Dedifferentiated amniotic fluid mesenchymal stem cell (primary cell): ENCODE results near the gene MCUB.
"Not testable (repeated sequence)": the region's sequence is repeated elsewhere in the genome, so short reads cannot be mapped to it uniquely, and the experiment has no call there.

ENCODE experiments used
- DNase-seq: peaks from one replicate; pipeline ENCODE4 v3.0.0-alpha.2; 2016; ENCODE audit errors: extremely low spot score

MCUB gene

GRCh38 chr4:109579997-109580396 lies 20.0 kb downstream of the MCUB start:
- DNase-seq, result not testable (repeated sequence)

DNA sequence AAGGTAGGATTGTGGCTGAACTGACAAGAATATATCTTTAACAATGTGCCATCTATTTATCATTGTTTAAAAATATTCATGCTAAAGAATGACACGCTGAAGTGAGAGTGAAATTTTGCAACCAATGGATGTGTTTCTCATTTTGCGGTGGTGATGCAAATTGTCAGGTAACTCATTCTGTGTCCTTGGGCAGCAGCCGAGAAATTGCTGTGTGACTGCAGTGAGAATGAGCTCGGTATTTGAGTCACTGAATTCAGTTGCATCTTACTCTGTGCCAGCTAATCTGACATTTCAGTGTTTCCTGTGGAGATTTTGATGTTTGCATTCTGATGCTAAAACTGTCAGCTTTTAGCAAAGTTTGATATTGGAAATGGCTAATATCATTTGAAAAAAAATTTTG lies 28.1 kb downstream of the MCUB start:
- no peak for DNase-seq

DNA sequence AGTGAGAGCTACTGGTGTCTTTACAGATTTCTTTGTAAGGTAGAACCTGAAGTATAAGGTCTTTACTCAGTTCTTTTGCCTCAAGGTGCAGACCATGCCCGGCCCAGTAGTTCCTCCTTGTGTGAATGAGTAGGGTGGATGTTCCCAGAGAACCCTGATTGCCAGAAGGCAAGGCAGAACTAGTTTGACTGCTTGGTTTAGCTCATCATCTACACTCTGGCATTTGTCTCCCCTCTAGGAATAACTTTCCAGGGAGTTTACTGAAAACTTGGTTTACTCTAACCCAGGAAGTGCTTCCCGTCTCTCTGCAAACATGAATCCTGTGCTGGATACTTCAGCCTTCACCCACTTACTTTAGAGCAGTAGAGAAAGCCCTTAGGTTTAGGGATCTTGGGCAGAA lies 29.1 kb downstream of the MCUB start:
- no peak for DNase-seq

DNA sequence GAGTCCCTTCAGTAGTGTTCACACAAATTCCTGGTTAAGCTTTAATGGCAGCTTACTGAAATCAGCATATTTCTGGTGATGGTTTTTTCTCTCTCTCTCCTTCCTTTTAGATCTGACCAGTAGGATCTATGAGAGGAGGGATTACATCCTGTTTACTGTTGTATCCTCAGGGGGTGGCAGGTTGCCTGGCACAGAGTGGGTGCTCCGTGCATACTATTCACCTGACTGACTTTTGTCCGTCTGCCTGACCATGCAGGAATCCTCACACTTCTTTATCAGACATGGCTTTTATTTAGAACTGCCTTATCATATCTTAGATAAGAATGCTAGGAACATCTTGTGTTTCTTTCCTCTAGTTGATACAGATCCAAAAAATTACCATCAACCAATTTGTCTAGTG lies 29.6 kb downstream of the MCUB start:
- no peak for DNase-seq

DNA sequence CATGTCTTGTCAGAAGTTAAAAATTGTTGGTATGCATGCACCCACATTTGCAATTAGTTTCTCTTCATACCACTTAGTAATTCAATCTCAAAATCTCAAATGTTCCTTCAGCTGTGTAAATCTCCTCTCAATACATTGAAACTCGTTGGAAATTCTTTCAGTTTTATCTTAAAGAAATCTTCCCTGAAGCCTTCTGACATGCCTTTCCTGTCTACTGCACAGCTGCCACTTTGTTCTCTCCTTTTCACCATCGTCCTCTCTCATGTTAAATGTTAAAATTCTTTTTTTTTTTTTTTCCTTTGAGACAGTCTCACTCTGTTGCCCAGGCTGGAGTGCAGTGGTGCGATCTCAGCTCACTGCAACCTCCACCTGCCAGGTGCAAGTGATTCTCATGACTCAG lies 30.9 kb downstream of the MCUB start:
- DNase-seq, result no peak

GRCh38 chr4:109592367-109592766 lies 32.3 kb downstream of the MCUB start:
- DNase-seq, result no peak

GRCh38 chr4:109595123-109595522 lies 35.1 kb downstream of the MCUB start:
- DNase-seq, result not testable (repeated sequence)

GRCh38 chr4:109596420-109597085 lies 36.5 kb downstream of the MCUB start:
- not testable (repeated sequence) for DNase-seq

DNA sequence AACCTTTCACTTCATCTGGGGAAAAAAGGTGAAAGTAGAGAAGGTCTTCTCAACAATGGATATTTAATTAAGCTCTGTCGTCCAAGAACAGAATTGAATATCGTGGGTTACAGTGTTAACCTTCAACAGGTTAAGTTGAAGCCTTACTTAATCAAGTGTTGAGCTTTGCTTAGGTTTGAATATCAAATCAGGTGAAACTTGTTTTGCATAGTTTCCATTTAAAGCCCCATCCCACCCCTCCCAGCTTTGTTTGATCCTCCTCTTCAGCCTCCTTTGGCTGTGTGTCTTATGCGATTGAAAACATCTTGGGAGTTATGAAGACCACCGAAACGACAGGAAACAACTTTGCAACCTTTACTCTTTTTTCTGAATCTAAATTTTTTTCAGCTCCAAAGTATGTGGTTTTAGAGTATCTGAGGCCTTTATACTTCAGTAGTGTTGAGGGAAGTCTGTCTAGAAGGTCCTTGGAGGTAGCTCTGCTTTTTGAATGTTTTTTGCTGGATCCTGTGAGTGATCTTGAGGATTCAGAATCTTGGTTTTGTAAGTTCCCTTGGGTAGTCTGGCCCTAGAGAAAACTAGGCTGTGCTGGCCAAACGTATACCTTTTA lies 39.1 kb downstream of the MCUB start:
- no peak for DNase-seq

DNA sequence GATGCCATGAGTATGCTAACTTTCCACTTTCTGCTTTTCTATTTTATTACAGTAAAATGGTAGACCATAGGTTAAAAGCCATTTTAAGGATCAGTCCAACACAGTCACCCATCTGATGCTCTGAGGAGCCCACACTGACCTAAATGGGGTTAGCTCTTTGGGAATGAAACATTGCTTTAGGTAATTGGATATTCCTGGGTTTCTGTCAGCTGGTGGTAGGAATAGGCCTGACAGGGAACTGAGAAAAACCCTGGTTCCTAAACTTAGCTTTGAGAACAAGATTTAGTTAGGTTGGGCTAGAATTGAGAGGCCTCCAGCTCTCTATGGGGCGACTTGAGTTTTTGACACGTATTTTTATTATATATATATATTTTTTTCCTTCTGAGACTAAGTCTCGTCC lies 40.4 kb downstream of the MCUB start:
- DNase-seq, result no peak

- DNase-seq, result no peak
Observed at GRCh38 chr4:109601336-109601735, 41.3 kb downstream of the MCUB start.

GRCh38 chr4:109607976-109608375 lies 47.9 kb downstream of the MCUB start:
- no peak for DNase-seq

- DNase-seq, result no peak
Observed at GRCh38 chr4:109608879-109609278, 48.8 kb downstream of the MCUB start.

DNA sequence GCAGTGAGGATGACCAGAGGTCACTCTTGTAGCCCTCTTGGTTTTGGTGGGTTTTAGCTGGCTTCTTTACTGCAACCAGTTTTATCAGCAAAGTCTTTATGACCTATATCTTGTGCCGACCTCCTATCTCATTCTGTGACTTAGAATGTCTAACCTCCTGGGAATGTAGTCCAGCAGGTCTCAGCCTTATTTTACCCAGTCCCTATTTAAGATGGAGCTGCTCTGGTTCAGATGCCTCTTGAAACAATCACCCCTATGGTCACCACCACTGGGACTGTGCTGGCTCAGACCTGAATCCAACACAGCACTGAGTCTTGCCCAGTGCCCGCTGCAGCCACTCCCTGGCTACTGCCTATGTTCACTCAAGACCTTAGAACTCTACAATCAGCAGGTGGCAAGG lies 49.4 kb downstream of the MCUB start:
- DNase-seq, result no peak

DNA sequence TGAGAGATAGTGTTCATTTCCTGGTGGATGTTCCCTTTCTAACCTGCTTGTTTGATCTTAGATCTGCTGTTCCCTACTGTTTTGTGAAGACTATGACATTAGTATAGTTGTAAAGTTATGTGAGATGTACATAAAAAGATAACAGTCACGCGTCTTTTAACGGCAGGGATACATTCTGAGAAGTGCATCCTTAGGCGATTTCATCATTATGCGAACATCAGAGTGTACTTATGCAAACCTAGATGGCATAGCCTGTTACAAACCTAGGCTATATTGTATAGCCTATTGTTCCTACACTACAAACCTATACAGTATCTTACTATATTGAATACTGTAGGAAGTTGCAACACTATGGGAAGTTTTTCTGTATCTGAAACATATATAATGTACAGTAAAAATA lies 50.4 kb downstream of the MCUB start:
- DNase-seq, result no peak

DNA sequence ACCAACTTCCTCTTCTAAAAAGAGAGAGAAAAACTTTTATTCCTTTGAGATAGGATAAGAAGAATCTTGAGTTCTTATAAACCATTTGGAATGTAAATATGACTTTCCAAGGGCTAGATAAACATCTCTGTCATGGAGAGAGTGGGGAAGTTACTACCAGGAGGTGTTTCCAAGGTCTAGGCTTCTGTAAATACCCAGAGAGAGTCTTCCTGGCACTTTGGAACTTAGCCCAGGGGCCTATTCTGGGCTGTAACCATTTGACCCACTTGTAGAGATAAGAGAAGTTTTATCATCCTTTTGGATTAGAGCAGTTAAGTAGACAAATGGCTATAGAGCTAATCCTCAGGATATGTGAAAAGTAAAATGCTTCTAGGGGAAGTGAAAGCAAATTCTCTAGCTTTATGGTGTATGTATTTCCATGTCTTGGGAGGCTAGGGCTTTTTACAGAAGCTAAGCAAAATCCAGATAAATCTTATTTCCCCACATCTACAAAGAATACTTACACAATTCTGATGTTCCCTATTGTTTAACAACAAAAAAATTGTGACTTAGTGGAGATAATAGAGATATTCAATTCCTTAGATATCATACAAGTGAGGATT lies 51.1 kb downstream of the MCUB start:
- DNase-seq, result no peak

DNA sequence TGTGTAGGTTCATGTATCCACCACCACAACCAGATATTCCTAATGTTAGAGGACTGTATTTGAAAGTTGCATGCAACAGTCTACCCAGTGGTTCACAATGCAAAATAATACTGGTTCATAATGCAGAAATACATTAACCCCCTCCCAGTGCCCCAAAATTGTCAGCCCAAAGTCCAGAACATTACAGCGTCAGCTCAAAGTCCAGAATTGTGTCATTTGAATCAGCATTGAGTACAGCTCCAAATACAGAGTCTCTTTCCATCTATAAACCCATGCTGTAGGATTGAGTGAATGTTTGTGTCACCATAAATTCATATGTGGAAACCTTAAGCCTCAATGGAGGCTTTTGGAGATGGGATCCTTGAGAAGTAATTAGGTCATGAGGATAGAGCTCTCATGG lies 54.0 kb downstream of the MCUB start:
- DNase-seq, result no peak

DNA sequence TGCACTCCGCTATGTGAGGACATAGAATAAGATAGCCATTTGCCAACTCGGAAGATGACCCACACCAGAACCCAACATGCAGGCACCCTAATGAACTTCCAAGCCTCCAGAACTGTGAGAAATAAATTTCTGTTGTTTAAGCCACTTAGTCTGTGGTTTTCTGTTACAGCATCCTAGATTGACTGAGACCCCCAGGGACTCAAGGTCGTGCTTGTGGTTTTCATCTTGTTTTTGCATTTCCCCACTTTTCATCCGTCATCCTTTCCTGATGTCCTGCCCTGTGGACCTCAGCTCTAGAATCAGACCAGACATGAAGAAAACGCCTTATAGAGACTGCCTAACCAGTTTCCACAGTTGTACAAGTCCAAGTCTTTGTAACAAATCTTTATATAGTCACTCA lies 54.4 kb downstream of the MCUB start:
- DNase-seq, result no peak

DNA sequence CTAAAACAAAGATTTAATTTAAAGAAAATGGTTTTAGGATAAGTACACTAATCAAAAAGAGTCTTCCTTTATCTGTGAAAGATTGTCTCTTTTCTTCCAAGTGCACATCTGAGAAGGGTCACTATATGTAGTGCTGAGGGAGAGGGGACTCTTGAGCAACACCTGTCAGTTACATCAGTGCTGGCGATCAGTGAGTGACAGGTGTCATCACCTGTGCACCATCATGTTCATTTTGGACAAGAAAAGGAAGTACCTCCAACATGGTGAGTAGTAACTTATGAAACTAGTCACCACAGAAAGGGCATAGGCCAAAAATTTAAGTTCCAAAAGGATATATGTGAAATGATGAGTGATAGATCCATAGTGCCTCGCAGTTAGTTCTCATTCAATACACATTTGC lies 55.7 kb downstream of the MCUB start:
- no peak for DNase-seq

GRCh38 chr4:109616243-109616642 lies 56.2 kb downstream of the MCUB start:
- DNase-seq, result no peak

- DNase-seq, result no peak
Observed at GRCh38 chr4:109622626-109623025, 62.6 kb downstream of the MCUB start.

DNA sequence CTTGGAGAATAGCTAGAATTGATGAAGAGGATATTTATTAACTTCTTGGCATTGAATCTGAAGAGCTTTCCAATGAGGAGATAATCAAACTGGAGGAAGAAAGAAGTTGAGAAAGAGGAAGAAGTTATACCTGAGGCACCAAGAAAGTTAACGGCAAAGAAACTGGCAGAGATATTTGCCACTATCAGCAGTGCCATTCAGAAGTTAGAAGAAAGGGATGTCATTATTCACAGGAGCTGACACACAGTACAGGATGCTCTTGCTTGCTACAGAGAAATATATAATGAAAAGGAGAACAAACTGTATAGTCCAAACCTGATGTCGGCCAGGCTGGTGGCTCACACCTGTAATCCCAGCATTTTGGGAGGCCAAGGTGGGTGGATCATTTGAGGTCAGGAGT lies 64.5 kb downstream of the MCUB start:
- DNase-seq, result no peak

GRCh38 chr4:109627361-109627760 lies 67.3 kb downstream of the MCUB start:
- no peak for DNase-seq

- no peak for DNase-seq
Observed at GRCh38 chr4:109629775-109630174, 69.7 kb downstream of the MCUB start.
